ENCODE data around the gene PRKG1. TPM values are rescaled to one million over a fixed set of nuclear protein-coding genes. Genes with fewer than 3 reads are reported as not detected.

Gene PRKG1
- total and polyA plus RNA-seq, 2 experiments from 2014 or later = 10.7 to 21.8 TPM

DNA sequence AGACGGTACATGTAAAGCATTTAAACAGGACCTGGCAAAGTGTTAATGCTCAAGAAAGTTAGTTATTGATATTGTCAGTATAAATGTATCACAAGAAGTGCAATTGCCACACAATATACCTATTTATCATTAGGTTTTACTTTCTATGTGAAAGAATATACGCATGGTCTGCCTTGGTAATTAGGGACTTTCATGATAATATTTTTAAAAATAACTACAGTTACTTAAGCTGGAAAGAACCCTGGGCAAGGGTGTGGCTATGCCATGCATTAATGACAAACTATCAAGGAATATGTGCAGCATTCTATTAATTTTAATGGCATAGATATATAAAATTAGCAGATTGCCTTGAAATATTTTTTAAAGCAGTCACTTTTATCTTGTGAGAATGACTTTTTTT is 433.9 kb downstream of the PRKG1 start:
- 72 to 82% methylated on average over 2 of the region's 2 CpGs for WGBS, 2 experiments (ENCODE audit: low coverage in 1 of 2, low lambda C conversion rate in 2 of 2, missing lambda C conversion rate in 2 of 2)

DNA sequence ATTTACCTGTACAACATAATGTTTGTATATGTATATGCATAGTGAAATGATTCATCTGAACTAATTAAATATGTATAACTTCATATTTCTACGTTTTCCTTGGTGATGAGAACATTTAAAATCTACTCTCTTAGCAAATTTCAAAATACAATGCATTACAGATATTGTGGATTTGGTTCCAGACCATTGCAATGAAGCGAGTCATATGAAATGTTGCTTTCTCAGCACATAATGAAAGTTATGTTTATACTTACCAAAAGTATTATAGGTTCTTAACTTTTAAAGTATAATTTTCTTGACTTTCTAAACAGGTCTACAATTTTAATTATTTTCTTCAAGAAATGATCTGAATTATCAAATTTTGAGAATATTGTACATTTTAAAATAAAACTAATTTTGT is 435.9 kb downstream of the PRKG1 start:
- Histone ChIP-seq H3K4me3 (no peak overlapping the region), H3K9me3 (ENCODE audit: low read depth) (no peaks in the 10 kb centered on the region), H3K9ac (no peak overlapping the region), H3K36me3 (ENCODE audit: low read depth) (no peaks in the 10 kb centered on the region), H2AFZ (no peak overlapping the region), H3K4me1 (ENCODE audit: insufficient read depth) (peaks cover 5% of the 10 kb centered on the region; the same call in 1 of the 2 replicates), H3K4me2 (ENCODE audit: unreplicated experiment) (no peak overlapping the region), H4K20me1 (ENCODE audit: insufficient read depth) (no peaks in the 10 kb centered on the region), H3K79me2 (ENCODE audit: insufficient read depth) (no peaks in the 10 kb centered on the region; the same call in 1 of the 2 replicates), H3K27ac (no peak overlapping the region), H3K27me3 (replicated peaks; ENCODE audit: insufficient read depth) (no peaks in the 10 kb centered on the region), H3F3A (ENCODE audit: insufficient read depth) (no peaks in the 10 kb centered on the region), H3K9me2 (ENCODE audit: insufficient read depth) (no peaks in the 10 kb centered on the region)
- 61 to 72% methylated on average over 2 of the region's 2 CpGs for WGBS, 2 experiments (ENCODE audit: low coverage in 1 of 2, low lambda C conversion rate in 2 of 2, missing lambda C conversion rate in 2 of 2)
- peak; percentile 45 for DNase-seq
- in situ Hi-C loops (cut with MboI) = no loop called here
- no peak for TF ChIP-seq EZH2phosphoT487 (IDR thresholded peaks at IDR 0.05; ENCODE audit: insufficient read depth, low read depth)
- TF ChIP-seq EZH2 (IDR thresholded peaks at IDR 0.05; ENCODE audit: insufficient read depth, poor library complexity, severe bottlenecking) = no peak

More for the DNA sequence above, 433.9 kb downstream of the PRKG1 start:
- Histone ChIP-seq H3K9me2 (ENCODE audit: insufficient read depth) (no peaks in the 10 kb centered on the region), H3F3A (ENCODE audit: insufficient read depth) (no peaks in the 10 kb centered on the region), H3K36me3 (ENCODE audit: low read depth) (no peaks in the 10 kb centered on the region), H3K4me2 (ENCODE audit: unreplicated experiment) (no peak overlapping the region), H2AFZ (no peak overlapping the region), H3K27me3 (replicated peaks; ENCODE audit: insufficient read depth) (no peaks in the 10 kb centered on the region), H3K27ac (no peak overlapping the region), H3K9ac (no peak overlapping the region), H3K4me1 (ENCODE audit: insufficient read depth) (peaks cover 5% of the 10 kb centered on the region; the same call in 1 of the 2 replicates), H3K79me2 (ENCODE audit: insufficient read depth) (no peaks in the 10 kb centered on the region; the same call in 1 of the 2 replicates), H3K9me3 (ENCODE audit: low read depth) (no peaks in the 10 kb centered on the region), H3K4me3 (no peak overlapping the region), H4K20me1 (ENCODE audit: insufficient read depth) (no peaks in the 10 kb centered on the region)
- in situ Hi-C loops (cut with MboI) = no loop called here
- DNase-seq = no peak
- TF ChIP-seq EZH2phosphoT487 (IDR thresholded peaks at IDR 0.05; ENCODE audit: insufficient read depth, low read depth) = no peak
- TF ChIP-seq EZH2 (IDR thresholded peaks at IDR 0.05; ENCODE audit: insufficient read depth, poor library complexity, severe bottlenecking) = no peak

- Histone ChIP-seq H3K4me3 (no peak overlapping the region), H3K9me3 (ENCODE audit: low read depth) (no peaks in the 10 kb centered on the region), H3F3A (ENCODE audit: insufficient read depth) (peaks cover 8% of the 10 kb centered on the region; the same call in 1 of the 2 replicates), H2AFZ (no peak overlapping the region), H3K79me2 (ENCODE audit: insufficient read depth) (no peaks in the 10 kb centered on the region), H3K36me3 (ENCODE audit: low read depth) (no peaks in the 10 kb centered on the region), H3K4me1 (ENCODE audit: insufficient read depth) (peaks cover 17% of the 10 kb centered on the region), H3K27me3 (replicated peaks; ENCODE audit: insufficient read depth) (no peaks in the 10 kb centered on the region), H3K9ac (no peak overlapping the region), H4K20me1 (ENCODE audit: insufficient read depth) (no peaks in the 10 kb centered on the region), H3K27ac (no peak overlapping the region), H3K9me2 (ENCODE audit: insufficient read depth) (no peaks in the 10 kb centered on the region), H3K4me2 (ENCODE audit: unreplicated experiment) (no peak overlapping the region)
- no peak for TF ChIP-seq EZH2phosphoT487 (IDR thresholded peaks at IDR 0.05; ENCODE audit: insufficient read depth, low read depth)
- in situ Hi-C loops (cut with MboI) = no loop called here
- no peak for DNase-seq
- 42 to 44% methylated on average over 2 of the region's 2 CpGs for WGBS, 2 experiments (ENCODE audit: low coverage in 1 of 2, low lambda C conversion rate in 2 of 2, missing lambda C conversion rate in 2 of 2)
These were observed 447.3 kb downstream of the PRKG1 start for GRCh38 chr10:51521605-51522004.

- Histone ChIP-seq H3K4me1 (ENCODE audit: insufficient read depth) (peaks cover 17% of the 10 kb centered on the region), H3K9ac (no peak overlapping the region), H3K27ac (peak overlapping the region; percentile 35; the same call in 1 of the 2 replicates), H3K9me2 (ENCODE audit: insufficient read depth) (no peaks in the 10 kb centered on the region), H3K4me2 (ENCODE audit: unreplicated experiment) (no peak overlapping the region), H3K79me2 (ENCODE audit: insufficient read depth) (no peaks in the 10 kb centered on the region), H4K20me1 (ENCODE audit: insufficient read depth) (no peaks in the 10 kb centered on the region), H3K36me3 (ENCODE audit: low read depth) (no peaks in the 10 kb centered on the region), H3K4me3 (no peak overlapping the region), H2AFZ (no peak overlapping the region), H3F3A (ENCODE audit: insufficient read depth) (peaks cover 8% of the 10 kb centered on the region; the same call in 1 of the 2 replicates), H3K27me3 (replicated peaks; ENCODE audit: insufficient read depth) (no peaks in the 10 kb centered on the region), H3K9me3 (ENCODE audit: low read depth) (no peaks in the 10 kb centered on the region)
- TF ChIP-seq EZH2 (IDR thresholded peaks at IDR 0.05; ENCODE audit: insufficient read depth, poor library complexity, severe bottlenecking) (no peak), EZH2phosphoT487 (IDR thresholded peaks at IDR 0.05; ENCODE audit: insufficient read depth, low read depth) (no peak)
- peak; percentile 40 for DNase-seq
- in situ Hi-C loops (cut with MboI) = no loop called here
- WGBS, 2 experiments (ENCODE audit: low coverage in 1 of 2, low lambda C conversion rate in 2 of 2, missing lambda C conversion rate in 2 of 2) = 35 to 36% methylated on average over 3 of the region's 3 CpGs
These were observed 448.6 kb downstream of the PRKG1 start for GRCh38 chr10:51522858-51523257.

GRCh38 chr10:51523440-51523839 is 449.2 kb downstream of the PRKG1 start:
- H2AFZ ChIP-seq = no peak overlapping the region
- peaks cover 17% of the 10 kb centered on the region for H3K4me1 ChIP-seq (ENCODE audit: insufficient read depth)
- H3K36me3 ChIP-seq (ENCODE audit: low read depth) = no peaks in the 10 kb centered on the region
- H3K79me2 ChIP-seq (ENCODE audit: insufficient read depth) = no peaks in the 10 kb centered on the region
- H3K27me3 ChIP-seq (replicated peaks; ENCODE audit: insufficient read depth) = no peaks in the 10 kb centered on the region
- no peaks in the 10 kb centered on the region for H3K9me3 ChIP-seq (ENCODE audit: low read depth)
- no peak for DNase-seq
- no peak overlapping the region for H3K4me3 ChIP-seq
- H3K4me2 ChIP-seq (ENCODE audit: unreplicated experiment) = no peak overlapping the region
- peak overlapping the region; percentile 35; the same call in 1 of the 2 replicates for H3K27ac ChIP-seq
- H3K9me2 ChIP-seq (ENCODE audit: insufficient read depth) = no peaks in the 10 kb centered on the region
- H3F3A ChIP-seq (ENCODE audit: insufficient read depth) = peaks cover 8% of the 10 kb centered on the region; the same call in 1 of the 2 replicates
- no peaks in the 10 kb centered on the region for H4K20me1 ChIP-seq (ENCODE audit: insufficient read depth)
- in situ Hi-C loops (cut with MboI) = no loop called here
- no peak overlapping the region for H3K9ac ChIP-seq
- no peak for TF ChIP-seq EZH2phosphoT487 (IDR thresholded peaks at IDR 0.05; ENCODE audit: insufficient read depth, low read depth)

Measured in GM23248 (cell line).